OCI-LY1 (cell line): ENCODE data around the gene LPIN1.

ENCODE experiments used
- H2AFZ ChIP-seq: fragments of 200-600 bp; sonication (generic), shearing (Covaris generic); 2 replicates; pipeline ENCODE4 v1.6.0; 2014; ENCODE audit warnings: antibody characterized with exemption, mild to moderate bottlenecking, low read length
- H3F3A ChIP-seq: fragments of 200-600 bp; sonication (generic), shearing (Covaris generic); 2 replicates; pipeline ENCODE4 v1.6.0; 2014; ENCODE audit warnings: mild to moderate bottlenecking, antibody characterized with exemption, low read length, moderate library complexity; ENCODE audit not compliant: insufficient read depth
- H3K27ac ChIP-seq: fragments of 200-600 bp; sonication (generic); 2 replicates; pipeline ENCODE4 v1.5.1; 2014; ENCODE audit warnings: low read length, mixed run types, mild to moderate bottlenecking, low read depth; ENCODE audit not compliant: poor library complexity, severe bottlenecking
- H3K27me3 ChIP-seq: fragments of 200-600 bp; sonication (generic); 2 replicates; pipeline ENCODE4 v1.6.0; 2014; ENCODE audit warnings: antibody characterized with exemption, mild to moderate bottlenecking, low read length, moderate library complexity; ENCODE audit not compliant: insufficient read depth
- H3K36me3 ChIP-seq: fragments of 200-600 bp; sonication (generic); 2 replicates; pipeline ENCODE4 v1.6.1; 2014; ENCODE audit warnings: mild to moderate bottlenecking, antibody characterized with exemption, low read length, moderate library complexity, mixed read lengths; ENCODE audit not compliant: insufficient read depth
- H3K4me1 ChIP-seq: fragments of 200-600 bp; sonication (generic); 2 replicates; pipeline ENCODE4 v1.5.1; 2014; ENCODE audit warnings: mild to moderate bottlenecking, low read length, moderate library complexity; ENCODE audit not compliant: insufficient read depth, severe bottlenecking
- H3K4me2 ChIP-seq: fragments of 200-600 bp; sonication (generic), shearing (Covaris generic); 2 replicates; pipeline ENCODE4 v1.6.1; 2014; ENCODE audit warnings: low read length
- H3K4me3 ChIP-seq: fragments of 200-600 bp; sonication (generic); 2 replicates; pipeline ENCODE4 v1.5.1; 2014; ENCODE audit warnings: low read length, low read depth, mild to moderate bottlenecking, mixed read lengths; ENCODE audit not compliant: poor library complexity, severe bottlenecking
- H3K79me2 ChIP-seq: fragments of 200-600 bp; shearing (Covaris generic); 2 replicates; pipeline ENCODE4 v1.6.1; 2016; ENCODE audit warnings: mixed run types, low read length, mixed read lengths; ENCODE audit not compliant: insufficient read depth
- H3K9ac ChIP-seq: fragments of 200-600 bp; sonication (generic), shearing (Covaris generic); 2 replicates; pipeline ENCODE4 v1.6.1; 2014; ENCODE audit warnings: mild to moderate bottlenecking, low read length, mixed read lengths
- H3K9me2 ChIP-seq: fragments of 200-600 bp; sonication (generic), shearing (Covaris generic); 2 replicates; pipeline ENCODE4 v1.6.1; 2014; ENCODE audit warnings: low read depth, mild to moderate bottlenecking, low read length, mixed read lengths
- H3K9me3 ChIP-seq: fragments of 200-600 bp; shearing (Covaris generic); 2 replicates; pipeline ENCODE4 v1.6.1; 2014; ENCODE audit warnings: low read length, mixed read lengths
- H4K20me1 ChIP-seq: fragments of 200-600 bp; sonication (generic), shearing (Covaris generic); 2 replicates; pipeline ENCODE4 v1.6.0; 2016; ENCODE audit warnings: mild to moderate bottlenecking, low read length; ENCODE audit not compliant: insufficient read depth
- CTCF ChIP-seq: fragments of 200-600 bp; sonication (generic), shearing (Covaris generic); IDR thresholded peaks from 2 replicates; pipeline ENCODE4 v1.5.1; 2017; ENCODE audit warnings: mild to moderate bottlenecking, antibody characterized with exemption, low read length, moderate library complexity, mixed read lengths
- EZH2 ChIP-seq: fragments of 200-600 bp; sonication (generic), shearing (Covaris generic); IDR thresholded peaks from 2 replicates; pipeline ENCODE4 v1.8.0; 2017; ENCODE audit warnings: borderline replicate concordance, mixed run types, mild to moderate bottlenecking, antibody characterized with exemption, low read length, moderate library complexity, mixed read lengths

LPIN1 gene

GRCh38 chr2:11824901-11825828, 78.7 kb downstream of the LPIN1 start:
- TF ChIP-seq EZH2 (no peak), CTCF (no peak)
- peaks cover 58% of the 10 kb centered on the region for H3K36me3 ChIP-seq
- no peaks in the 10 kb centered on the region for H3K27me3 ChIP-seq
- H3K9me2 ChIP-seq, result no peaks in the 10 kb centered on the region
- no peak overlapping the region for H2AFZ ChIP-seq
- H3K27ac ChIP-seq, result no peak overlapping the region
- H3K79me2 ChIP-seq, result no peaks in the 10 kb centered on the region
- H3K9ac ChIP-seq, result no peak overlapping the region
- H3F3A ChIP-seq, result no peaks in the 10 kb centered on the region
- H4K20me1 ChIP-seq, result no peaks in the 10 kb centered on the region
- H3K9me3 ChIP-seq, result no peaks in the 10 kb centered on the region
- H3K4me3 ChIP-seq, result no peak overlapping the region
- H3K4me1 ChIP-seq, result peaks cover 37% of the 10 kb centered on the region
- H3K4me2 ChIP-seq, result no peak overlapping the region

GRCh38 chr2:11827547-11827946, 81.1 kb downstream of the LPIN1 start:
- Histone ChIP-seq H3K4me1 (peaks cover 61% of the 10 kb centered on the region), H3K27me3 (no peaks in the 10 kb centered on the region), H3K4me2 (no peak overlapping the region)

GRCh38 chr2:11828933-11829323, 82.5 kb downstream of the LPIN1 start:
- Histone ChIP-seq H3K27me3 (no peaks in the 10 kb centered on the region), H3K9me2 (no peaks in the 10 kb centered on the region), H3K4me3 (no peak overlapping the region), H3K79me2 (peaks cover 2% of the 10 kb centered on the region), H3F3A (no peaks in the 10 kb centered on the region), H4K20me1 (no peaks in the 10 kb centered on the region), H3K4me1 (peaks cover 75% of the 10 kb centered on the region), H3K36me3 (peaks cover 21% of the 10 kb centered on the region; the same call in 1 of the 2 replicates), H3K9me3 (no peaks in the 10 kb centered on the region), H3K4me2 (peak overlapping the region; percentile 95), H3K9ac (peak overlapping the region; percentile 96; the same call in 1 of the 2 replicates), H2AFZ (no peak overlapping the region), H3K27ac (peak overlapping the region; percentile 99)
- no peak for TF ChIP-seq EZH2
- no peak for TF ChIP-seq CTCF

More at GRCh38 chr2:11827547-11827946, 81.1 kb downstream of the LPIN1 start:
- no peaks in the 10 kb centered on the region for H4K20me1 ChIP-seq
- H3K9me2 ChIP-seq, result no peaks in the 10 kb centered on the region
- peak overlapping the region; percentile 96; the same call in 1 of the 2 replicates for H3K9ac ChIP-seq
- H3F3A ChIP-seq, result no peaks in the 10 kb centered on the region
- H2AFZ ChIP-seq, result no peak overlapping the region
- TF ChIP-seq CTCF, result no peak
- no peak for TF ChIP-seq EZH2
- H3K9me3 ChIP-seq, result no peaks in the 10 kb centered on the region
- H3K4me3 ChIP-seq, result no peak overlapping the region
- H3K79me2 ChIP-seq, result no peaks in the 10 kb centered on the region
- peak overlapping the region; percentile 99 for H3K27ac ChIP-seq
- H3K36me3 ChIP-seq, result peaks cover 34% of the 10 kb centered on the region
